HepG2 (cell line): ENCODE data around the gene MICAL3. TPM values are rescaled to one million over a fixed set of nuclear protein-coding genes. Genes with fewer than 3 reads are reported as not detected.

Experiments used
- ATAC-seq: fragments of 200-7000 bp; cut with Tn5 transposase; 3 replicates; pipeline ENCODE4 v1.9.1; 2020; ENCODE audit warnings: mild to moderate bottlenecking, moderate library complexity
- BruUV-seq: library from RNA; stranded (reverse); fragments of 400-500 nt; replicated peaks from 2 replicates; lab custom pipeline; 2021; lab: Mats Ljungman, UMichigan
- CTCF ChIA-PET: fragments of 300-600 bp; formaldehyde crosslinking; extraction: SDS; loops from one replicate; lab custom pipeline; 2021; ENCODE audit warnings: low total read pairs, inconsistent platforms, low intra/inter-chr PET ratio; lab: Yijun Ruan, JAX
- POLR2A ChIA-PET: fragments of 350-600 bp; sonication (Branson Sonifier 250); formaldehyde crosslinking; loops from one replicate; lab custom pipeline; 2020; ENCODE audit warnings: antibody characterized with exemption, inconsistent platforms; lab: Yijun Ruan, JAX
- DNase-seq: peaks from one replicate; pipeline ENCODE4 v3.0.0-alpha.2; 2015; ENCODE audit warnings: low spot score
- FAIRE-seq: peaks from 3 replicates; lab custom pipeline; 2011; peaks lifted over from hg19 to GRCh38; lab: Jason Lieb, UNC
- H2AFZ ChIP-seq: one replicate; pipeline ENCODE4 v1.6.1; 2011; ENCODE audit warnings: low read length, inconsistent platforms
- H3K27ac ChIP-seq: fragments of 300-600 bp; 3 replicates; pipeline ENCODE4 v1.8.0; 2011; ENCODE audit warnings: mixed run types, mild to moderate bottlenecking, mixed read lengths, low read length, inconsistent platforms; ENCODE audit not compliant: insufficient read depth; ENCODE audit errors: extremely low read length
- H3K27me3 ChIP-seq, 2 experiments: fragments of 200-600 bp in 1 of 2; 2 replicates in 1 of 2; 3 replicates in 1 of 2; pipeline versions ENCODE4 v1.6.0 to v1.8.0; 2011; ENCODE audit warnings: low read length in 2 of 2, mild to moderate bottlenecking in 2 of 2, moderate library complexity in 2 of 2, inconsistent platforms in 1 of 2; ENCODE audit not compliant: insufficient read depth in 2 of 2, control insufficient read depth in 1 of 2
- H3K36me3 ChIP-seq, 2 experiments: fragments of 200-600 bp in 1 of 2; replicated peaks in 1 of 2; 2 replicates in 1 of 2; 3 replicates in 1 of 2; pipeline versions ENCODE4 v1.5.1 to v1.8.0; 2011; ENCODE audit warnings: low read length in 2 of 2, inconsistent platforms in 1 of 2; ENCODE audit not compliant: insufficient read depth in 2 of 2, control insufficient read depth in 1 of 2
- H3K4me1 ChIP-seq: 2 replicates; pipeline ENCODE4 v1.5.1; 2012; ENCODE audit warnings: low read length, inconsistent platforms; ENCODE audit not compliant: insufficient read depth
- H3K4me2 ChIP-seq: 2 replicates; pipeline ENCODE4 v1.6.0; 2011; ENCODE audit warnings: low read depth, low read length, inconsistent platforms
- H3K4me3 ChIP-seq, 3 experiments: fragments of 200-600 bp in 1 of 3; sonication (generic), shearing (Covaris generic) in 1 of 3; replicated peaks in 1 of 3; 2 replicates each; pipeline ENCODE4 v1.5.1; 2011 to 2016; ENCODE audit warnings: low read length in 3 of 3, inconsistent platforms in 2 of 3, low read depth in 2 of 3, mild to moderate bottlenecking in 2 of 3, control low read depth in 1 of 3, mixed read lengths in 1 of 3; ENCODE audit not compliant: insufficient read depth in 1 of 3
- H3K79me2 ChIP-seq: one replicate; pipeline ENCODE4 v1.6.1; 2011; ENCODE audit warnings: low read length, inconsistent platforms; ENCODE audit not compliant: insufficient read depth
- H3K9ac ChIP-seq: 2 replicates; pipeline ENCODE4 v1.6.0; 2011; ENCODE audit warnings: mild to moderate bottlenecking, low read depth, low read length, inconsistent platforms; ENCODE audit not compliant: insufficient read depth
- H3K9me3 ChIP-seq: 2 replicates; pipeline ENCODE4 v1.5.1; 2012; ENCODE audit warnings: mild to moderate bottlenecking, low read length
- H4K20me1 ChIP-seq: 2 replicates; pipeline ENCODE4 v1.6.0; 2011; ENCODE audit warnings: inconsistent platforms, mild to moderate bottlenecking, low read length, moderate library complexity; ENCODE audit not compliant: insufficient read depth
- CBX5 ChIP-seq: sonication (generic); formaldehyde crosslinking; IDR thresholded peaks from 2 replicates; pipeline ENCODE4 v1.4.0; 2020; ENCODE audit warnings: missing genetic modification reagents, borderline replicate concordance
- HDAC1 ChIP-seq: sonication (generic); formaldehyde crosslinking; IDR thresholded peaks from 2 replicates; pipeline ENCODE4 v1.5.1; 2020; ENCODE audit warnings: mild to moderate bottlenecking, missing genetic modification reagents
- PRDM4 ChIP-seq: sonication (generic); formaldehyde crosslinking; IDR thresholded peaks from 2 replicates; pipeline ENCODE4 v1.9.0; 2021; ENCODE audit warnings: missing genetic modification reagents, borderline replicate concordance
- SOX6 ChIP-seq, 2 experiments: fragments of 450-650 bp in 1 of 2; sonication (generic) in 1 of 2; formaldehyde crosslinking in 1 of 2; IDR thresholded peaks; 2 replicates each; pipeline versions ENCODE4 v1.4.0 to v1.6.1; 2017 to 2020; ENCODE audit warnings: antibody characterized with exemption in 1 of 2, mild to moderate bottlenecking in 1 of 2, missing genetic modification reagents in 1 of 2
- SP1 ChIP-seq, 2 experiments: fragments of 450-650 bp in 1 of 2; sonication (generic) in 1 of 2; formaldehyde crosslinking in 1 of 2; IDR thresholded peaks; 2 replicates each; pipeline versions ENCODE4 v1.4.0 to v1.6.1; 2016 to 2020; ENCODE audit warnings: missing genetic modification reagents in 1 of 2
- TAF15 ChIP-seq: fragments of 200-400 bp; formaldehyde crosslinking; IDR thresholded peaks from one replicate; pipeline ENCODE4 v1.6.1; 2018; ENCODE audit warnings: mild to moderate bottlenecking, low read depth, low read length; ENCODE audit not compliant: poor library complexity, severe bottlenecking
- TRAFD1 ChIP-seq: sonication (generic); formaldehyde crosslinking; IDR thresholded peaks from 2 replicates; pipeline ENCODE4 v1.5.1; 2020; ENCODE audit warnings: missing genetic modification reagents, mild to moderate bottlenecking, borderline replicate concordance
- ZNF547 ChIP-seq: sonication (generic); formaldehyde crosslinking; IDR thresholded peaks from 2 replicates; pipeline ENCODE4 v1.5.1; 2020; ENCODE audit warnings: mild to moderate bottlenecking, missing genetic modification reagents
- WGBS: methylation state at CpG from one replicate; pipeline ENCODE4 v1.1.6; 2017; ENCODE audit warnings: low lambda C conversion rate; 5-methylcytosine and 5-hydroxymethylcytosine counted together
- in situ Hi-C: cut with HindIII; loops from 2 replicates; pipeline ENCODE4 v1.10.0; 2017; ENCODE audit warnings: low pct_unique_long_range_greater_than_20kb; ENCODE audit not compliant: extremely low pct_ligation_motif_present
- intact Hi-C: fragments of 100-400 bp; cut with micrococcal nuclease; formaldehyde crosslinking; loops from one replicate; pipeline ENCODE4 v1.10.0; 2022; ENCODE audit not compliant: unreplicated experiment
- polyA plus RNA-seq, 8 experiments: library from polyadenylated mRNA; depleted of rRNA in 3 of 8; stranded (reverse) in 7 of 8; unstranded in 1 of 8; fragments of >200 nt; fragmentation: Illumina TruSeq in 4 of 8; extraction: Trizol in 4 of 8; gene quantifications; 2 replicates each; pipeline versions ENCODE4 v1.2.1 to v1.2.3, GENCODE V29; 2011 to 2016; ENCODE audit warnings: low read depth in 4 of 8, missing spikeins in 1 of 8, mixed read lengths in 1 of 8; ENCODE audit not compliant: insufficient read depth in 1 of 8
- total RNA-seq, 5 experiments: library from RNA; depleted of rRNA; stranded (reverse); fragments of >200 nt; fragmentation: Illumina TruSeq; extraction: Trizol; gene quantifications; 2 replicates each; pipeline ENCODE4 v1.2.3, GENCODE V29; 2016; ENCODE audit warnings: low read depth in 1 of 5

MICAL3 gene
- total and polyA plus RNA-seq, 2 of the 13 experiments (the other 11 are each of a cell fraction or from before 2014, with no cell fraction given) = 5.3 to 12.5 TPM

- no peak overlapping the region for H2AFZ ChIP-seq
- no peaks in the 10 kb centered on the region for H3K27me3 ChIP-seq
- in situ Hi-C loops = no loop called here
- no peaks in the 10 kb centered on the region for H3K9me3 ChIP-seq
- H3K79me2 ChIP-seq = peaks cover 43% of the 10 kb centered on the region
- H3K4me1 ChIP-seq = peaks cover 22% of the 10 kb centered on the region
- no peak for ATAC-seq
- WGBS = 96% methylated on average over 19 of the region's 19 CpGs
- no peak overlapping the region for H3K27ac ChIP-seq
- H3K4me2 ChIP-seq = no peak overlapping the region
- H3K9ac ChIP-seq = no peak overlapping the region
- no TSS peak for BruUV-seq
- no peak for DNase-seq
- H3K36me3 ChIP-seq = peaks cover 3% of the 10 kb centered on the region in 2 experiments; a peak in 1 of 5 replicates
- intact Hi-C loops = no loop called here
- no peak for FAIRE-seq
- no peak overlapping the region for H3K4me3 ChIP-seq
- TF ChIP-seq CBX5 (CRISPR knock-in tag) = no peak
- TF ChIP-seq HDAC1 (CRISPR knock-in tag) = no peak
- TF ChIP-seq PRDM4 (CRISPR knock-in tag) = no peak
- no peak for TF ChIP-seq TRAFD1 (CRISPR knock-in tag)
- no peak for TF ChIP-seq TAF15
- no peak for TF ChIP-seq ZNF547 (CRISPR knock-in tag)
- no peak for TF ChIP-seq SP1 (IDR thresholded peaks at IDR 0.05)
- TF ChIP-seq SP1 (CRISPR knock-in tag; IDR thresholded peaks at IDR 0.05) = no peak
- no peak for TF ChIP-seq SOX6 (IDR thresholded peaks at IDR 0.05)
- no peak for TF ChIP-seq SOX6 (CRISPR knock-in tag; IDR thresholded peaks at IDR 0.05)
- no peaks in the 10 kb centered on the region for H4K20me1 ChIP-seq
- CTCF ChIA-PET = no interaction called here
- POLR2A ChIA-PET = interaction anchor here (1.3 kb wide), 1 partner anchor 12 kb away, joined by 3 read pairs; no protein-coding TSS in a partner anchor
Measured at GRCh38 chr22:17960695-17961445, 63.5 kb downstream of the MICAL3 start.
